NCI-H2196 treated with DMSO at 0.1 percent for 48 hours (cell line): ENCODE results near the gene FAM50A.

Experiments used
- DNase-seq: peaks from one replicate; lab custom pipeline; 2025; ENCODE audit not compliant: unreplicated experiment; lab: John Stamatoyannopoulos, UW

Gene FAM50A

DNA sequence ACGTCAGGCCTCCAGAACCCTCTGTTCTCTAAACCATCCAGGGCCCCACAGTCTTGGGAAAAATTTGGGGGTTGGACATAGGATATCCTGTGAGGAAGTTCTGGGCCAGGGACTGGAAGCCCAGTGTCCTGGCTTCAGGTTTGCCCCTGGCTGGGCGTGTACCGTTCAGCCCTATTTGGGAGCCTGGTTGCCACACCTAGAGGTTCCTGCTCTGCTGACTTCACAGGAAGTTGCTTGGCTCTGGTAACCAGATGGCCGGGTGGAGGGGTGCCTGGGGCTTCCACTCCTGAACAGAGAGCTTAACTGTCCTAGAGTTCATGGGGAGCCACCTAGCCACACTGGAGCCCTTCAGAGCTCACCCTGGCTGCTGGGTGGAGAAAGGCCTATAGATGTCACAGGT, 31.5 kb upstream of the FAM50A start:
- no peak for DNase-seq

DNA sequence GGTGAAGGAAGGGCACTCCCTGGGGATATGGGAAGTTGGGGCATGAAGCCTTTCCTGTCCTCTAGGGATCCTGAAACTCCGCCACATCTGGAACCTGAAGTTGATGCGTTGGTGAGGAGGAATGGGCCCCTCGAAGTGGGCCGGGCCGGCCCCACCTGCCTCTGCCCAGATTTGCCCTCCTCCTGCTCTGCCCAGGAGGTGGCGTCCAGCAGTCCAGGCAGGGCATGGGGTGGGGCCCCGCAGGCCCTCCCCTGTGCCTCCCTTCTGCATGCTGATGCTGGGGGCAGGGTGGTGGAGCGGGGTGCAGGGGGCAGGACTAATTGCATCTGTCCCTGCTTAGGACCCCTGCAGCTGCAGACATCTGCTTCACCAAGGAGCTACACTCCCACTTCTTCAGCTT, 30.8 kb upstream of the FAM50A start:
- no peak for DNase-seq

DNA sequence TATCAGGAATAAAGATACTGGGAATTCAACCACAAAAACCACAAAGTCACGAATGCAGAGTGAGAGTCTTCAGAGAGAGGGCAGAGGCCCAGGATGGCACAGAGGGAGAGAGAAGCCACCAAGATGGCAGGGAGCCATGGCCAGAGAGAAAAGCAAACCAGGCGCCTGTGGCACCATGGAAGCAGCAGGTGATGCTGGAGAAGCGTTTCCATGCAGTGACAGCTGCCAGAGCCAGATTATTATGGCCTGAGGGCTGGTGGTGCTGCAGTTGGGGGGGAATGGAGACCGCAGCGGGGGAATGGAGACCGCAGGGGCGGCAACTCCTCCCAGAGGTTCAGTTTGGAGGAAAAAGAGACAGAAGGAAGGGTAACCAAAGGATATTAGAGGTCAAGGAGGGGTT, 26.8 kb upstream of the FAM50A start:
- peak; percentile 1 for DNase-seq

GRCh38 chrX:154419189-154419588, 24.8 kb upstream of the FAM50A start:
- no peak for DNase-seq

DNA sequence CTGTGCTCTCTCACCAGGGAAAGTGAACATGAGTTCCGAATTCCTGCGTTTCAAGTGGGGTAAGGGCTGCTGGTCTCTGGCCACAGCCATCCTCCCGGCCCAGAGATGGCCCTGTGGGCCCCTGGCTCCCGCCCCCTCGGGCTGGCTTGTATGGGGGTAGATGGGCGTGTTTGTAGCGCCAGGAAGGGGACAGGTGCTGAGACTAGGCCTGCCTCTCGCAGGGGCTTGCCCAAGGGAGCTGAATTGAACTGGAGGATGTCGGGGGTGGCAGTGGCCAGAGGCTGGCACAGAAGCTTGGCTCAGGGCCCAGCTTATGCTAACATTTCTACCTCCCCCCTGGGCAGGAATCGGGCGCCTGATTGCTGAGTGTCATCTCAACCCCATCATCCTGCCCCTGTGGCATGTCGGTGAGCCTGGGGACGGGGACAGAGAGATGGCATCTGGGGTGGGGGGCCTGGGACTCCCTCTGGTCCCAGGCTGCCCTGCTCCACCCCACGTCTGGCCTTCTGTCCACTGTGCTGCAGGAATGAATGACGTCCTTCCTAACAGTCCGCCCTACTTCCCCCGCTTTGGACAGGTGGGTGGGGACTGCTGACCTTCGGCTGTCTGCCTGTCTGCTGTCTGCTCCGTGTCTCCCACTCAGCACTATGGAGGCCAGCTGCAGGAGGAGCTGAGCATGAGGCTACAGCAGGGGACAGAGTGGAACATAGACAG, 24.1 kb upstream of the FAM50A start:
- peak; percentile 7 for DNase-seq

DNA sequence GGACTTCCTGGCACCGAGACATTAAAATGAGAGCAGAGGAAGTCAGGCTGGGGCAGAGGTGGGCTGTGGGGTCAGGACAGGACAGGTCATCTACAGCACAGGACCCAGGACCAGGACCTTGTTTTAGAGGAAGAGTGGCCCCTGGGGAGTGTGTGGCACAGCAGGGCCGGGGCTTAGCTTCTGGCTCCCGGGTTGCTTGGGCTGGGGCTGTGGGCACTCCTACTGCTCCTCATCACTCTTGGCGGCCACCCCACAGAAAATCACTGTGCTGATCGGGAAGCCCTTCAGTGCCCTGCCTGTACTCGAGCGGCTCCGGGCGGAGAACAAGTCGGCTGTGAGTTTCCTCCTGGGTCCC, 23.6 kb upstream of the FAM50A start:
- no peak for DNase-seq

GRCh38 chrX:154426916-154427770, 16.8 kb upstream of the FAM50A start:
- DNase-seq: no peak

GRCh38 chrX:154428176-154429171, 15.5 kb upstream of the FAM50A start, which contains the start of gene ATP6AP1:
TSS of gene ATP6AP1 (plus strand) at chrX:154428677. CDS start at chrX:154428693, 16 bp downstream.
- DNase-seq: peak; percentile 69

DNA sequence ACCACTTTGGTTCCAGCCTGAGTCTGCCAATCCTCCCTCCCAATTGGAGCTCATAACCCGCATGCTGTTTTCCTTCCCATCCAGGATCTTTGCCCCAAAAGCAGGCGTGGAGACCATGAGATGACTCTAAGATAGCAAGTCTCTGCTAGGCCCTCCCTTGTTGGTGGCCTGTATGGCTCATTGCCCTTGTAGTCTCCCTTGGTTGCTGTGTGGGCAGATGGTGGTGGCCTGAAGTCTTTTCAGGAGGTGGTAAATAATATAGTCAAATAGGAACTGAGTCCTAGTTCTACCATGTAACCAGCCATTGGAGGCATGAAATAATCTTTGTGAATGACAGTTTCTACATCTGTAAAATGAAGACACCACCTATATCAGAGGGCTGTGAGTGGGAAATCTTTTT, 14.2 kb upstream of the FAM50A start:
- DNase-seq: no peak

DNA sequence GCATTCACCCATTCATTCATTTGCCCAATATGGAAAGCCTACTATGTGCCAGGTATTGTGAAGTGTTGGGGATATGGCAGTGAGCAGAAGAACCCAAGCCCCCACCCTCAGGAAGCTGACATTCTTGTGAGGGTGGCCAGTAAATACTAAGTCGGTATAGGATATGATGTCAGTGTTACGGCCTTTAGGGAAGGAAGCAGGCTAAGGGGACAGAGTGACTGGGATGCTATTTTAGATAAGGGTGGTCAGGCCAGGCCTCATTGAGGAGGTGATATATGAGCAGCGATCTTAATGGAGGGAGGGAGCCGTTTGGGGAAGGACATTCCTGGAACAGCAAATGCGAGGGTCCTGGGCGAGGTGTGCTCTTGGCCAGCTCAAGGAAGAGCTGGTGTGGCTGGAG, 13.5 kb upstream of the FAM50A start:
- DNase-seq: no peak

- DNase-seq: no peak
Observed at GRCh38 chrX:154430916-154431315, 13.0 kb upstream of the FAM50A start.

- DNase-seq: no peak
Observed at GRCh38 chrX:154431341-154431740, 12.6 kb upstream of the FAM50A start.

- DNase-seq: no peak
Observed at GRCh38 chrX:154432210-154432609, 11.7 kb upstream of the FAM50A start.

DNA sequence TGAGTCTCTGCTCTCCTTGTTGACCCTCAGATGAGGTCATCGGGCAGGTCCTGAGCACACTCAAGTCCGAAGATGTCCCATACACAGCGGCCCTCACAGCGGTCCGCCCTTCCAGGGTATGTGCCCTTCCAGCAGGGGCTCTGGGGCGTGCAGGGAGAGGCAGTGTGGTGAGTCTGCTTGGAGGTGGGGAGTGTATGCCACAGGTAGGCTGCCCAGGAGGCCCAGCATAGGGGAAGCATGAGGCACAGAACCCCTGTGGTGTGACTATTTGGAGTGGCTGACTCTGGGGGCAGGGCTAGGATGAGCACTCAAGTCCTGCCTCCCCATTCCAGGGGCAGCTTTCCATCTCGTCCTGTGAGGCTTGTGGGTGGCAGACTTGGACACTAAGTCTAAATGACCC, 10.3 kb upstream of the FAM50A start:
- DNase-seq: no peak

DNA sequence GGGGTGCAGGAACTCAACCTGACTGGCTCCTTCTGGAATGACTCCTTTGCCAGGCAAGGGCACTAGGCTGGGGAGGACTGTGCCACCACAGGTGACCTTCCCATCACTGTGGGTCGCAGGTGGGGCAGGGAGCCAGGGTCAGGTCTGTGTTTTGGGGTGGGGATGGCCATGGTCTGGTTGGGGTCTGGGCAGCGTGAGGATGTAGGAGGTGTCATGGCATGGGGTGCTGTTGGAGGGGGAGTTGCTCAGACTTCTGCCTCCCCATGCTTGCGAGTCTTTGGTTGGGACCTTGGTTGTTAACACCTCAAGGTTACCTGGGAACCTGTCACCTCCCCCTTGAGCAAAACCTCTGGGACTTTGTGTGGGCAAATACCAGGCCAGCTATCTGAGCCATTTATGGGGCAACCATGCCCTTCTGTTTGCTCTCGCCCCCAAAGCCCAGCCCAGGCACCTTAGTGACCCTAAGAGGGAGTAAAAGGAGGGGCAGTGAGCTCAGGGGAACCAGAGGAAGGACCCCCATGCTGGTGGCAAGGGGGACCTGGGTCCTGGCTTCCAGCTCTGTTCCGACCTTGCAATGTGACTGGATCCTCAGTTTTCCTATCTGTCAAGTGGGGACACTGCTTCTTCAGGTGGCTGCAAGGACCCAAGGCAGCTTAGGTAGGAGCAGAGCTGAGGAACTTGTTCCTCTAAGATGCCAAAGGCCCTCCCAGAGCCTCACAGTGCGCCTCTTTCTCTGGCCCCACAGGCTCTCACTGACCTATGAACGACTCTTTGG, 9.4 kb upstream of the FAM50A start:
- no peak for DNase-seq

- DNase-seq: no peak
Observed at GRCh38 chrX:154435171-154435733, 8.7 kb upstream of the FAM50A start.

GRCh38 chrX:154436374-154436982, 7.5 kb upstream of the FAM50A start:
- DNase-seq: no peak

DNA sequence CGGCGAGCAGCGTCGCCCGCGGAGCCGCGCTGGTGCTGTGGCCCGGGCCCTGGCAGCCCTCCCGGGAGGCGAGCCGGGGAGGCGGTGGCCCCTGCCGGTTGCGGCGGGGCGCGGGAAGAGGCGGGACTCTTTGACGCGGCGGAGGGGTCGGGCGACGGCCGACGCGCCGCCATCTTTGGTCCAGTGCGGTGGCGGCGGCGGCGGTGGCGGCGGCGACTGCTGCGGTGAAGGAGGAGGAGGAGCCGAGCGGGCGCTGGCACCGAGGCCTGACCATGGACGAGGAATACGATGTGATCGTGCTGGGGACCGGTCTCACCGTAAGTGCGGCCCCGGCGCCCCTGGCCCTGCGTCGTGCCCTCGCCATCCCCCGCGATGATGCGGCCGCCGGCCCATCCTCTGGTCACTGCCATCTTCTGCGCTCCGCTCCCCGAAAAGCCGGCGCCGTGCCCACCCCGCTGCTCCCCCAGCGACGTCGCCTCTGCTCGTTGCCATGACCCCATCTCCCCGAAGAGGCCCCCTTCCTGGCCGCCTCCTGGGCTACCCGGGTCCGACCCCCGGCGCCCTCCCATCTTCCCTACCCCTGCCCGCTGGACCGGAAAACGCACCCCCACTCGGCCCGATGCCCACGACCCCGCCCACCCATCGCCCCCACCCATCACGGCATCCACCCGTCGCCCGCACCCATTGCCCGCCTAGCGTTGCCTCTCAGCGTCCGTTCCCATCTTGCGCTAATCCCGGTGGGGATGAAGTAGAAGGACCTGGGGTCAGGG, 6.8 kb upstream of the FAM50A start, which contains the start of gene GDI1:
Gene GDI1, plus strand, starts transcription at position 172 of the 770 bp plus-strand sequence. Its CDS starts 101 bp downstream, at position 273.
- peak; percentile 7 for DNase-seq
